K562 (cell line): ENCODE data around the gene TBC1D16. TPM values are rescaled to one million over a fixed set of nuclear protein-coding genes. Genes with fewer than 3 reads are reported as not detected.
A peak's percentile ranks its signal among the peaks of the same experiment; 100 is the strongest.
"Not testable (repeated sequence)": the region's sequence is repeated elsewhere in the genome, so short reads cannot be mapped to it uniquely, and the experiment has no call there.

Experiments used
- ATAC-seq: fragments of 200-7000 bp; cut with Tn5 transposase; 3 replicates; pipeline ENCODE4 v1.9.1; 2020; ENCODE audit warnings: moderate library complexity
- BruUV-seq: library from RNA; stranded (reverse); fragments of 400-500 nt; replicated peaks from 2 replicates; lab custom pipeline; 2021; lab: Mats Ljungman, UMichigan
- CTCF ChIA-PET: fragments of 300-600 bp; formaldehyde crosslinking; extraction: SDS; loops from one replicate; lab custom pipeline; 2021; ENCODE audit warnings: low intra/inter-chr PET ratio; lab: Yijun Ruan, JAX
- POLR2A ChIA-PET: fragments of 300-600, 350-650 bp; sonication (Branson Sonifier 250); formaldehyde crosslinking; extraction: SDS; loops from one replicate; lab custom pipeline; 2021; ENCODE audit warnings: antibody characterized with exemption, inconsistent platforms; lab: Yijun Ruan, JAX
- DNase-seq, 4 experiments: peaks; one replicate each; pipeline versions ENCODE4 v3.0.0 to v3.0.0-alpha.2; 2011 to 2018; ENCODE audit warnings: low spot score in 3 of 4, mixed read lengths in 3 of 4; ENCODE audit errors: extremely low read depth in 1 of 4
- FAIRE-seq: peaks from 2 replicates; lab custom pipeline; 2011; peaks lifted over from hg19 to GRCh38; lab: Jason Lieb, UNC
- H2AFZ ChIP-seq: 2 replicates; pipeline ENCODE4 v1.6.0; 2011; ENCODE audit warnings: low read depth, low read length, control low read depth, inconsistent platforms
- H3K27ac ChIP-seq: fragments of 200-600 bp; 3 replicates; pipeline ENCODE4 v1.8.0; 2011; ENCODE audit warnings: low read depth, mild to moderate bottlenecking, control low read depth, inconsistent platforms, low read length, moderate library complexity, mixed read lengths; ENCODE audit errors: extremely low read depth
- H3K27me3 ChIP-seq, 2 experiments: fragments of 300-600 bp in 1 of 2; 2 replicates in 1 of 2; 3 replicates in 1 of 2; pipeline versions ENCODE4 v1.6.0 to v1.8.0; 2011; ENCODE audit warnings: inconsistent platforms in 2 of 2, low read length in 2 of 2, mild to moderate bottlenecking in 1 of 2, mixed read lengths in 1 of 2, moderate library complexity in 1 of 2; ENCODE audit not compliant: control insufficient read depth in 2 of 2, insufficient read depth in 2 of 2
- H3K36me3 ChIP-seq: fragments of 300-600 bp; 3 replicates; pipeline ENCODE4 v1.8.0; 2011; ENCODE audit warnings: mild to moderate bottlenecking, low read length, inconsistent platforms; ENCODE audit not compliant: control insufficient read depth, insufficient read depth
- H3K4me1 ChIP-seq, 2 experiments: fragments of 200-600 bp in 1 of 2; replicated peaks in 1 of 2; 2 replicates in 1 of 2; 3 replicates in 1 of 2; pipeline versions ENCODE4 v1.5.1 to v1.8.0; 2011; ENCODE audit warnings: inconsistent platforms in 2 of 2, low read length in 2 of 2, mild to moderate bottlenecking in 1 of 2, mixed read lengths in 1 of 2, moderate library complexity in 1 of 2; ENCODE audit not compliant: control insufficient read depth in 2 of 2, insufficient read depth in 2 of 2
- H3K4me2 ChIP-seq: 2 replicates; pipeline ENCODE4 v1.6.1; 2011; ENCODE audit warnings: low read length, control low read depth, inconsistent platforms, mixed read lengths; ENCODE audit not compliant: insufficient read depth
- H3K4me3 ChIP-seq: fragments of 200-600 bp; sonication (generic), shearing (Covaris generic); 2 replicates; pipeline ENCODE4 v1.5.1; 2016; ENCODE audit warnings: control low read depth, inconsistent platforms
- H3K79me2 ChIP-seq: fragments of 200-600 bp; 3 replicates; pipeline ENCODE4 v1.8.0; 2011; ENCODE audit warnings: low read length, inconsistent platforms; ENCODE audit not compliant: control insufficient read depth, insufficient read depth
- H3K9ac ChIP-seq, 2 experiments: 2 replicates each; pipeline versions ENCODE4 v1.6.0 to v1.6.1; 2011; ENCODE audit warnings: low read depth in 2 of 2, low read length in 2 of 2, control low read depth in 1 of 2, inconsistent platforms in 1 of 2, mild to moderate bottlenecking in 1 of 2, mixed read lengths in 1 of 2; ENCODE audit not compliant: insufficient read depth in 1 of 2
- H3K9me1 ChIP-seq: one replicate; pipeline ENCODE4 v1.6.0; 2011; ENCODE audit warnings: inconsistent platforms, mild to moderate bottlenecking, low read length, moderate library complexity; ENCODE audit not compliant: control insufficient read depth, insufficient read depth
- H3K9me3 ChIP-seq: replicated peaks from 2 replicates; pipeline ENCODE4 v1.5.1; 2011; ENCODE audit warnings: low read depth, low read length, inconsistent platforms; ENCODE audit not compliant: control insufficient read depth, insufficient read depth
- H4K20me1 ChIP-seq: replicated peaks from 2 replicates; pipeline ENCODE4 v1.6.1; 2011; ENCODE audit warnings: low read length, inconsistent platforms, mixed read lengths; ENCODE audit not compliant: control insufficient read depth, insufficient read depth
- CHD4 ChIP-seq: fragments of 200-600 bp; sonication (generic); IDR thresholded peaks from 3 replicates; pipeline ENCODE4 v1.6.1; 2012; ENCODE audit warnings: low read depth, mild to moderate bottlenecking, mixed read lengths, low read length, inconsistent platforms; ENCODE audit not compliant: insufficient read depth, insufficient replicate concordance, poor library complexity, severe bottlenecking
- CREB1 ChIP-seq, 2 experiments: sonication (generic) in 1 of 2; formaldehyde crosslinking in 1 of 2; IDR thresholded peaks; 2 replicates each; pipeline versions ENCODE4 v1.6.1 to v1.8.0; 2012 to 2022; ENCODE audit warnings: inconsistent platforms in 1 of 2, mild to moderate bottlenecking in 1 of 2, missing genetic modification reagents in 1 of 2, moderate library complexity in 1 of 2
- DACH1 ChIP-seq: fragments of 450-650 bp; IDR thresholded peaks from 2 replicates; pipeline ENCODE4 v1.6.1; 2018; ENCODE audit not compliant: partially characterized antibody
- HDAC3 ChIP-seq: fragments of 450-650 bp; IDR thresholded peaks from 2 replicates; pipeline ENCODE4 v1.6.1; 2018; ENCODE audit warnings: borderline replicate concordance, mild to moderate bottlenecking, moderate library complexity; ENCODE audit not compliant: partially characterized antibody
- HMBOX1 ChIP-seq: sonication (generic); IDR thresholded peaks from 2 replicates; pipeline ENCODE4 v1.6.1; 2016
- IFI16 ChIP-seq: fragments of 250-450 bp; sonication (Bioruptor Pico); IDR thresholded peaks from 2 replicates; pipeline ENCODE4 v2.1.2; 2022; ENCODE audit warnings: mild to moderate bottlenecking, inconsistent platforms
- MTA3 ChIP-seq: fragments of 450-650 bp; formaldehyde crosslinking; IDR thresholded peaks from 2 replicates; pipeline ENCODE4 v1.6.1; 2017; ENCODE audit warnings: mild to moderate bottlenecking, borderline replicate concordance
- NR2C2 ChIP-seq, 2 experiments: fragments of 200-800 bp in 1 of 2; sonication (Bioruptor generic) in 1 of 2; sonication (generic) in 1 of 2; formaldehyde crosslinking in 1 of 2; IDR thresholded peaks; 2 replicates each; pipeline versions ENCODE4 v1.6.1 to v1.8.0; 2016 to 2022; ENCODE audit warnings: mild to moderate bottlenecking in 1 of 2, missing compliant biosample characterization in 1 of 2, missing genetic modification characterization in 1 of 2, missing genetic modification reagents in 1 of 2
- PHB2 ChIP-seq: fragments of 450-650 bp; IDR thresholded peaks from 2 replicates; pipeline ENCODE4 v1.6.1; 2017; ENCODE audit warnings: low read depth
- PHF20 ChIP-seq: fragments of 450-650 bp; IDR thresholded peaks from 2 replicates; pipeline ENCODE4 v1.6.1; 2018; ENCODE audit not compliant: partially characterized antibody
- RB1 ChIP-seq: fragments of 450-650 bp; IDR thresholded peaks from 2 replicates; pipeline ENCODE4 v1.6.1; 2017; ENCODE audit warnings: low read depth, mild to moderate bottlenecking
- RBM22 ChIP-seq: fragments of 200-400 bp; formaldehyde crosslinking; IDR thresholded peaks from 2 replicates; pipeline ENCODE4 v1.6.1; 2018; ENCODE audit warnings: low read length, low read depth; ENCODE audit not compliant: poor library complexity, severe bottlenecking
- WGBS: fragments of 100-300 bp; shearing (Covaris generic); methylation state at CpG from one replicate; pipeline ENCODE4 v1.1.6; 2016; ENCODE audit warnings: low coverage, mixed read lengths; ENCODE audit not compliant: insufficient coverage; ENCODE audit errors: missing lambda C conversion rate; 5-methylcytosine and 5-hydroxymethylcytosine counted together
- in situ Hi-C: fragments of 300-500 bp; cut with MboI; formaldehyde crosslinking; loops from 4 replicates; pipeline ENCODE4 v1.15.0; 2018; ENCODE audit warnings: inconsistent platforms, mixed read lengths
- intact Hi-C: fragments of 100-400 bp; cut with micrococcal nuclease; formaldehyde crosslinking; loops from 2 replicates; pipeline ENCODE4 v1.14.2; 2022
- polyA plus RNA-seq, 8 experiments: library from polyadenylated mRNA; depleted of rRNA in 4 of 8; stranded (reverse) in 5 of 8; unstranded in 3 of 8; fragments of >200 nt; fragmentation: Nextera tagmentation in 2 of 8; fragmentation: Illumina TruSeq in 1 of 8; extraction: Ambion mirVana in 2 of 8; extraction: Trizol in 1 of 8; gene quantifications; 2 replicates each; pipeline versions ENCODE4 v1.2.1 to v1.2.3, GENCODE V29; 2011 to 2014; ENCODE audit warnings: inconsistent platforms in 1 of 8, missing spikeins in 1 of 8
- total RNA-seq, 7 experiments: library from RNA; depleted of rRNA in 6 of 7; stranded (reverse); fragments of >200 nt in 6 of 7; fragmentation: Illumina TruSeq in 2 of 7; extraction: Trizol in 2 of 7; gene quantifications; 2 replicates each; pipeline versions ENCODE4 v1.2.1 to v1.2.3, GENCODE V29; 2011 to 2021; ENCODE audit warnings: low replicate concordance in 1 of 7

The TBC1D16 gene
- total and polyA plus RNA-seq, 9 of the 15 experiments (the other 6 are each of a cell fraction or from before 2014, with no cell fraction given) = 0.01 to 0.20 (median 0.03) TPM; not detected in 1

- POLR2A ChIA-PET = interaction anchor here (0.5 kb wide), 1 partner anchor 122 kb away, joined by 3 read pairs; no protein-coding TSS in a partner anchor
- H3K36me3 ChIP-seq; ATAC-seq; H3K4me1 ChIP-seq; in situ Hi-C loops; H3K9ac ChIP-seq; H3K4me3 ChIP-seq; H3K27ac ChIP-seq; H3K9me3 ChIP-seq; H3K4me2 ChIP-seq; BruUV-seq; FAIRE-seq; H3K79me2 ChIP-seq; H2AFZ ChIP-seq; intact Hi-C loops; CTCF ChIA-PET; DNase-seq; H3K9me1 ChIP-seq; TF ChIP-seq CREB1 (IDR thresholded peaks at IDR 0.05): not testable (repeated sequence)
- H3K27me3 ChIP-seq = peaks cover 24 to 44% of the 10 kb centered on the region in 2 experiments; a peak in 4 of 5 replicates
- WGBS = 0% methylated on average over 4 of the region's 4 CpGs
- H4K20me1 ChIP-seq = peaks cover 10% of the 10 kb centered on the region
- 0 out of 2 replicates have a peak, but pooled peaks have one; percentile 4 for TF ChIP-seq CREB1 (CRISPR knock-in tag; IDR thresholded peaks at IDR 0.05)
These were observed 142.2 kb downstream of the TBC1D16 start for GRCh38 chr17:79893457-79893856.

- H4K20me1 ChIP-seq = peaks cover 10% of the 10 kb centered on the region
- H3K4me1 ChIP-seq = no peaks in the 10 kb centered on the region; a peak in 1 of 5 replicates
- no peaks in the 10 kb centered on the region for H3K36me3 ChIP-seq
- in situ Hi-C loops (no loop called here), intact Hi-C loops (no loop called here)
- H3K9me1 ChIP-seq = no peaks in the 10 kb centered on the region
- BruUV-seq = no TSS peak
- H3K4me2 ChIP-seq = no peak overlapping the region
- ChIA-PET POLR2A (no interaction called here), CTCF (no interaction called here)
- no peak overlapping the region for H3K9ac ChIP-seq
- H3K4me3 ChIP-seq = no peak overlapping the region
- no peaks in the 10 kb centered on the region for H3K9me3 ChIP-seq
- H3K79me2 ChIP-seq = no peaks in the 10 kb centered on the region
- DNase-seq = no peak
- no peak for ATAC-seq
- H2AFZ ChIP-seq = no peak overlapping the region
- WGBS = 3% methylated on average over 11 of the region's 11 CpGs
- peaks cover 29 to 48% of the 10 kb centered on the region in 2 experiments; a peak in 4 of 5 replicates for H3K27me3 ChIP-seq
- no peak overlapping the region for H3K27ac ChIP-seq
- FAIRE-seq = no peak
- TF ChIP-seq PHB2 = no peak
- TF ChIP-seq CHD4 = no peak
- TF ChIP-seq MTA3 = no peak
- TF ChIP-seq DACH1 = no peak
- TF ChIP-seq PHF20 = no peak
- TF ChIP-seq NR2C2 (CRISPR knock-in tag; IDR thresholded peaks at IDR 0.05) = no peak
- TF ChIP-seq NR2C2 (tag; IDR thresholded peaks at IDR 0.05) = no peak
- TF ChIP-seq RB1 = no peak
- TF ChIP-seq IFI16 (CRISPR knock-in tag) = no peak
- TF ChIP-seq HMBOX1 = no peak
- TF ChIP-seq RBM22 = no peak
- TF ChIP-seq HDAC3 = no peak
These were observed 143.0 kb downstream of the TBC1D16 start for GRCh38 chr17:79892457-79893241.
